ENCODE measurements around the gene FAM20C.

Gene FAM20C

DNA sequence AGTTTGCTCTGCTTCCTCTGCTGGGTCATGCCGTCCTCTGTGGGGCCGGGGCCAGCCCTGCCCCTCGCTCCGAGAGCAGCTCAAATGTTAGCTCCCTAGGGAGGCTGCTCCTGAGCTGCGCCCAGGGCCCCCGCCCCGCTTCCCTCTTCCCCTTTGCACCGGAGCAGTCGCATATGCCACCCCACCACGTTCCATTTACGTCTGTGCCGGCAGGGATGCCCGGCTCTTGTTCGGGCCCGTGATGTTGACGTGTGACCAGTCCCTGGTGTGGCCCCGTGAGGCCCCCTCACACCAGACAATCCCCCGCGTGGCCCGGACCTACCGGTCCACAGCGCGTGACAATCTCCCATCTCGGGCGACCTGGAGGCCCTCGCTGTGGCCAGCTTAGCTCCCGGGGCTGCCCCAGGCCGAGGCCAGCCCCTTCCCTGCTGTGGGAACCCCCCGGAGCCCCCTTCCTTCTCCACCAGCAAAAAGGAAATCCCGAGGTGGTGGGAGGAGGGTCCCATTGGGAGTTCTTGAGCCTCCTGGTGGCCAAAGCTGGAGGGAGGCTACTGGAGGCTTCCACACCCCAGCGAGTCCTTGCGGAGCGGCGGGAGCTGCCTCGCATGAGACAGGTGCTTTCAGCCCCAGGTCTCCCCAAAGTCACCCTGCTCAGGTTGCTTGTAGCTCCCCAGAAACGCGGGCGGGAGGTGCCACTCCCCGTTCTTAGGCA, 15.2 kb downstream of the FAM20C start:
- DNase-seq (ENCODE audit: extremely low read depth in 1 of 2, low read depth in 1 of 2), result no peak

DNA sequence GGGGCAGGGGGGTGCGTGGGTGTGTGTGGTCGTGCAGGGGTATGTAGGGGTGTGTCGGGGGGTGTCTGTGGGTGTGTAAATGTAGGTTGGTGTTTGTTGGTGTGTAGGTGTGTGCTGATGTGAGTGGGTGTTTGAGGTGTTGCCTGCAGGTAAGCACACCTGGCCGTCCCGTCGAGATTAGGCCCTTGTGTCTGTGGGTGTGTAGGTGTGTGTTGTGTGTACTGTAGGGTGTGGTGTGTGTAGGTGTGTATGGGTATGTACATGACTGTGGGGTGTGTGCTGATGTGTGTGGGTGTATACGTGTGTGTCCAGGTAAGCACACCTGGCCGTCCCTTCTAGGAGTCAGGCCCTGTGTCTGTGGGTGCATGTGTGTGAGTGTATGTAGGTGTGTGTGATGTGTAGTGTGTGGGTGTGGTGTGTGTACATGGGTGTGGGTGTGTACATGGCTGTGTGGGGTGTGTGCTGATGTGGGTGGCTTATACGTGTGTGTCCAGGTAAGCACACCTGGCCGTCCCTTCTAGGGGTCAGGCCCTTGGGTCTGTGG, 15.8 kb downstream of the FAM20C start:
- no peak for DNase-seq (ENCODE audit: extremely low read depth in 1 of 2, low read depth in 1 of 2)

DNA sequence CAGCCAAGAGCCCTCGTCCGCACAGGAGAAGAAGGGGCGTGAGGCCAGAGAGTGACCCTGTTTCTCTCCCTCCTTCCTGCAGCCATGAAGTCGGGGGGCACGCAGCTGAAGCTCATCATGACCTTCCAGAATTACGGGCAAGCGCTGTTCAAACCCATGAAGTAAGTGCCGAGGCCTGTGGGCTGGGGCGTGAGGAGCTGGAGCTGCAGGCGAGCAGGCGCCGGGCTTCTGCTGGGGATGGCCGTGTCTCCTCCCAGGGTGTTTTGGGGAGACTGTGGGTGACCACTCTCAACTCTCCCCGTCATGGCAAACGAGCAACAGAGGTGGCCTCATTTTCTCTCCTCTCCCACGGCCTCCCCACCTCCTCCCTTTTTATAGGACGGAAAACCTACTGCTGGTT, 16.4 kb downstream of the FAM20C start:
- DNase-seq (ENCODE audit: extremely low read depth in 1 of 2, low read depth in 1 of 2), result no peak

DNA sequence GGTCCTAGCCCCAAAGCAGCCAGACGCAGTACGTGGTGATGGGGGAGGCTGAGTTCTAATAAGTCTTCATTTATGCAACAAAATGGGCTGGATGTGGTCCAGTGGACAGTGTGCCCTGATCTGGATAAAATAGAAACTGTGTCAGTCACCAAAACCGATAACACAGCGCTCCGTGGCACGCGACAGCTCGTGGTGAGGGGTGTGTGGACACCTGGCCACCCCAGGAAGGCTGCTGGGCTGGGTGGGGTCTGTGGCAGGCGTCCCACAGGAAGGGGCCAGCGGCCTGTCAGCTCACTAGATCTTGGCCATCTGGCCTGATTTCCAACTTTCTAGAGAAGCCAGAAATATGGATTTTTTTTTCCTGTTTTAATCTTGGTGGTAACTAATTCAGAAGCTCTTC, 17.0 kb downstream of the FAM20C start:
- no peak for DNase-seq (ENCODE audit: extremely low read depth in 1 of 2, low read depth in 1 of 2)

DNA sequence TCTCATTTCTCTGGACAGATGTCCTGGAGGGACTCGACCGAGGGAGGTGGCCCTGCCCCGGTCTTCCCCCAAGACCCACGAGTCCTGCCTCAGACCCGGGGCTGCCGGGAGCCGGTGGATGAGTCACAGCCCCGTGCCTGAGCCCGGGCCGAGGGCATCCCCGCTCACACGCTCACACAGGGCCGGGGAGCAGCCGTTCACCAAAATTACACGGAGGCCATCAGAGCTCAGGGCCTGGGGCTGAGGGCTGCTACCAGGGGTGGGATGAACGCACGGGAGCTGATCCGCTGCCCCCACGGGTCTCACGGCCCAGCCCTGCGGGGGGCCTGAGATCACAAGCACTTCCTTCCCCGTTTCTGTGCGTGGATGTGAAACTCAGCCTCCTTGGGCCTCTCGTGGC, 17.5 kb downstream of the FAM20C start:
- no peak for DNase-seq (ENCODE audit: extremely low read depth in 1 of 2, low read depth in 1 of 2)

DNA sequence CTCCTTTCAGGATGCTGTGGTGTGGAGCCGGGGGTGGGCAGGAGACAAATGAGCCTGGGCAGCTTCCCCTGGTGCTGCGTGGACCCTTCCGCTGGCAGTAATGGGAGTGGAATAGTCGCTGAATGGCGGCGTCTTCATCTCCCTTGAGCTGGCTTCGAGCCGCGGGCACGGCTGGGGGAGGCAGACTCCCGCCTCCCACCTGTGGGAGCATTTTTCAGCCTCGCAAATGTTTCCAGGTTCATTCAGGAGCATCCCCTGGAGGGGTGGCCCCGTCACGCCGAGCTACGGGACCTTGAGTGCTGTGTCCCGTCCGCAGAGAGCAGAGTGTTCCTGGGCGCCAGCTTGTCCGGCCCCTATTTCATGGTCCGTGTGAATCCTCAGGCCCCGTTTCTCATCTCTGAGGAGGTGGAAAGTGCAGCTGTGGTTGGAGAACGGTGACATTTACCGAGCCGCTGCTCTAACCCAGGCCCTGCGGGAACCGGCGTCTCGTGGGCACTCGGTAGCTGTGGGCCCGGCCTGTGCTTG, 18.1 kb downstream of the FAM20C start:
- no peak for DNase-seq (ENCODE audit: extremely low read depth in 1 of 2, low read depth in 1 of 2)

DNA sequence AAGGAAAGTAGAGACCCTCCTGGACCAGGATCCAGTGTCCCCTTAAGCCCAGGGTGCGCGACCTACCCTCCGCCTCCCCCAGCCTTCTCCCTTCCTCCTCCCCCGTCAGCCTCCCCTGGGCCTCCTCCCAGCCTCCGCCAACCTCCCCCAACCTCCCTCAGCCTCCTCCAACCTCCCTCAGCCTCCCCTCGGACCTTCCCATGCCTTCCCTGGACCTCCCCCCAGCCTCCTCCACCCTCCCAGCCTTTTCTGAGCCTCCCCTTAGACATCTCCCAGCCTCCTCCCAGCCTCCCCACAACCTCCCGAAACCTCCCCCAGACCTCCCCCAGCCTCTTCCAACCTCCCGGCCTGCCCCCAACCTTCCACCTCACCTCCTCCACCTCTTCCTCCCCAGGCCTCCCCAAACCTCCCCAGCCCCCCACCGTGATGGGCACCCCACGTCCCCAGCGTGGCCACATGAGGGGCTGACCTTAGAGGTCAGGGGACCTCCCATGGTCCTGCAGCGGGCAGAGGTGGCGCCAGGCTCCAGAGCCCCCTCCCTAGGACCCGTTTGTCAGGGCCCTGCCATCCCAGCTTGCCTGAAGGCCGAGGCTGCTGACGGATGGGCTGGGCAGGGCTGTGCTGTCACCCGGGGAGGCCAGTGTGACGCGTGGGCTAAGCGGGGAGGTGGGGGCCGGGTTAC, 18.8 kb downstream of the FAM20C start:
- no peak for DNase-seq (ENCODE audit: extremely low read depth in 1 of 2, low read depth in 1 of 2)

DNA sequence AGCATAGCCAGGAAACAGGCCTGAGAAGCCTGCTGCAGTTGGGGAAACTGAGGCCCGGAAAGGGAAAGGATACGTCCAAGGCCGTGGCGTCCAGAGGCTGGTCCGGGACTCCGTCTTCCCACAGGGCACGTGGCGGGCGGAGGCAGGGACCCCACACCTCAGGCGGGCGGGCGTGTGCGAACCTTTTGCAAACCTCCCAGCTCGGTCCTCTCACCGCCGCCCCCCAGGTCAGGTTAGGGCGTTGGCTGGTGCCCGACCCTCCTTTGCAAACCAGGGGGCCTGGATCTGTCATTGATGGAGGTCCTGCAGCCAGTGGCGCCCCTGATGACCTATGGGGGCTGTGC, 19.3 kb downstream of the FAM20C start:
- no peak for DNase-seq (ENCODE audit: extremely low read depth in 1 of 2, low read depth in 1 of 2)

DNA sequence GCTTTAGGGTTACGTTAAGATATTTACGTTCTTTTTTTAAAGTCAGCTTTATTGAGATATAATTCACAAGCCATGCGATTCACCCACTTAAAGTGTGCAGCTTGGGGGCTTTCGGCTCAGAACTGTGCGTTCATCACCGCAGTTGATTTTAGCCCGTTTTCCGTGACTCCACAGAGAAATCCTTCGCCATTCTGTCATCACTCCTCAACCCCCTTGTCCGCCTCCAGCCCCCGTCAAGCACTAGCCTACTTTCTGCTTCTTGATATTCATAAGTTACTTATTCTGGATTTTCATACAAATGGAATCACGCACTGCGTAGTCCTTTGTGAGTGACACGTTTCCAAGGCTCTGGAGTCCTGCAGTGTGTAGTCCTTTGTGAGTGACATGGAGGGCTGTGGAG, 20.4 kb downstream of the FAM20C start:
- DNase-seq (ENCODE audit: extremely low read depth in 1 of 2, low read depth in 1 of 2), result no peak

DNA sequence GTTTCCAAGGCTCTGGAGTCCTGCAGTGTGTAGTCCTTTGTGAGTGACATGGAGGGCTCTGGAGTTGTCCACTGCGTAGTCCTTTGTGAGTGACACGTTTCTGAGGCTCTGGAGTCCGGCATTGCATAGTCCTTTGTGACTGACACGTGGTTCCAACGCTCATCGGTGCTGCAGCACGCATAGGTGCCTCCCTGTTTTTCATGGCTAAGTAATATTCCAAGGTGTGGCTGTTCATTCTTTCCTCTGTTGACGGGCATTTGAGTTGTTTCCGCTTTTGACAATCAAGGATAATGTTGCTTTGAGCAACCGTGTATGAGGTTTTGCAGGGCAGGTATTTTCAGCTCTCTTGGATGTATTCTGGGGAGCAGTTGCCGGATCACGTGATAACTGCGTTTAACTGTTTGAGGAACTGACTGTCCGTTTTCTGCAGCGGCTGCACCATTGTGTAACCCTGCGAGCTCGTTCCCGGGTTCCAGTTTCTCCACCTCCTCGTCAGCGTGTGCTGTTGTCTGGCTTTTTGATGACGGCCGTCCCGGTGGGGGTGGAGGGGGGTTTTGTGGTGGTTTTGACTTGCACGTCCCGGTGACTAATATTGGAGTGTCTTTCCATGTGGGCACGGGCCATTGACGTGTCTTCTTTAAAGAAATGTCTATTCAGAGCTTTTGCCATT, 21.1 kb downstream of the FAM20C start:
- DNase-seq (ENCODE audit: extremely low read depth in 1 of 2, low read depth in 1 of 2), result no peak

DNA sequence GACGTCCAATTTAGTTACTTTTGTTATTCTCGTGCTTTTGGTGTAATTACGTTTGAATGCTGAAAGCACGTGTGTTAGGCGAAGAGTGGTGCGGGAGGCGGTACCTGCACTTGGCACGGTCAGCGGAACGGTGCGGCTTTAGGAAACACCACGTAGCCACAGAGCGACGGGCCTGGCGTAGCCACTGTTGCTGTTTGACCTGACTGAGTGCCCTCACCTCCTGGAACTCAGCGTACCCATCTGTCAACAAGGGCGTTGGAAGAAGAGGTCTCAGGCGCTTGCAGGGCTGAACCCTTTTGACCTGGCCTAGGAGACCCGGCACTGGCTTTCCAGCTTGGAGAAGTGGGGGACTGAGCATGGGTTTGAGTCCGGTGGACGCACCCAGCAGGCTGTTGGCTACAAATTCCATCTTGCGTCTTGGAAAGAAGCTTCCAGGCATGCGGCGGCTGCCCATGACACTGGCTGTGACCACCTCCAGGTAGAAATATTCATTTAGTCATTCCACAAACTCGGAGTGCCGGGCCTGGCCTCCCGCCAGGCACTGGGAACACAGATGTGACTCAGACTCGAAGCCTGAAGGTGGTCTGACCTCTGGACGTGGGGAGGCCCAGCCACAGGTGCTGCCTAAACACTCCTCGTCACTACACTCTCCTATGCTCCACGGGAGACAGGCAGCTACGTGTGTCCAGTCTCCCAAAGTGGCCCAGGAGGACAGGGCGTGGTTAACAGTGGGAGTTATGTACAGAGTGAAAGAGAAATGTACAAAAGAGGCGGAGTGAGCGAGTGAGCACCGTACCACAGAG, 22.2 kb downstream of the FAM20C start:
- DNase-seq (ENCODE audit: extremely low read depth in 1 of 2, low read depth in 1 of 2), result no peak

DNA sequence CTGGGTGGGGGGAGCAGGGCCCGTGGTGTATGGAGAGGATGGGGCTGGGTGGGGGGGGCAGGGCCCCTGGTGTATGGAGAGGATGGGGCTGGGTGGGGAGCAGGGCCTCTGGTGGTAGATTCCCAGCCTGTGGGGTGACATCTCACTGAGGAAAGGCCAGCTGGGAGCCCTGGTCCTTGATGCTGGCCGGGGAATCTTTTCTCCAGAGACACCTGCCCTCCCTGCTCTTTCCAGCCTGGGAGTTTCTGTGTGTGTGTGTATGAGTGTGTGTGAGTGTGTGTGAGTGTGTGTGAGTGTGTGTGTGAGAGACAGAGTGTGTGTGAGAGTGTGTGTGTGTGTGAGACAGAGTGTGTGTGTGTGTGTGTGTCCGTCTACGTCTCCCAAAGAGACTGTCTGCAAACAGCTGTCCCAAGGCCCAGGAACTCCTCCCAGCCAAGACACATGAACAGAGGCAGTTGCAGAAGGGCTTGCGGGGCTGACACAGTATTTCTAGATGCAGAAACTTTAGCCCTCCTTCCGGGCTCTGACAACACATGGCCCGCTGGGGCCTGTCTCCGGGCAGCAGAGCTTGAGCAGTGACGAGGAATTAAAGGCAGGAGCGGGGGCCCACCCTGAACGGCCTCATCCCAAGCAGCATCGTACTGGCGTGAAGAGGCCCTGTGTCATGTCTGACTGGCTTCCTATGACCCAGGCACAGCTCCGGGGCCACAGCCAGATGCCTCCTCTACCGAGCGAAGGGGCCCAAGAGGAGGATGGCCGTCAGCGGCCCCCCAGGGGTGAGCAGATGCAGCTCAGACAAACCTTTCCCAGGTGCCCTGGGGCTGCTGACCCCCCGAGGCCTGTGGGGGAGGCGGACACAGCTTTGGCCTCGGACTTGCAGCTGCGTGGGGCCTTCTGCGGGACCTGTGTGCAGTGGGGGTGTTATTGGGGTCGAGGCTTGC, 24.3 kb downstream of the FAM20C start:
- DNase-seq (ENCODE audit: extremely low read depth in 1 of 2, low read depth in 1 of 2), result no peak

DNA sequence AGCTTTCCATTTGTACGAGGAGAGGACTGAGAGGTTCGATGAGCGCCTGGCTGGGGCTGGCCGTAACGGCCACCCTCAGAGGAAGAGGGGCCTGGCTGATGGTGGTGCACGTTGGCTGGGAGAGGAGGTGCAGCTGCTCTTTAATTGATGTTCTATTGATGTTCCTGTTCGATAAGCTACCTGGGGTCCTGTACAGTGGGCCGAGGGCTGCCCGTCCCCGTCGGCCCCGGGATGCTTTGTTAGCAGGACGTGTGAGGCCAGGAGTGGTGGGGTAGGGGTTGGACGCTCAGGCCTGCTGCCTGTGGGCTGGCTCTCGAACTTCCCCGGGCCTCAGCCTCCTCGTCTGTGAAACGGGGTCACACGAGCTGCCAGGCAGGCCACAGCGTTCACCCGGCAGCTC, 25.4 kb downstream of the FAM20C start:
- no peak for DNase-seq (ENCODE audit: extremely low read depth in 1 of 2, low read depth in 1 of 2)

DNA sequence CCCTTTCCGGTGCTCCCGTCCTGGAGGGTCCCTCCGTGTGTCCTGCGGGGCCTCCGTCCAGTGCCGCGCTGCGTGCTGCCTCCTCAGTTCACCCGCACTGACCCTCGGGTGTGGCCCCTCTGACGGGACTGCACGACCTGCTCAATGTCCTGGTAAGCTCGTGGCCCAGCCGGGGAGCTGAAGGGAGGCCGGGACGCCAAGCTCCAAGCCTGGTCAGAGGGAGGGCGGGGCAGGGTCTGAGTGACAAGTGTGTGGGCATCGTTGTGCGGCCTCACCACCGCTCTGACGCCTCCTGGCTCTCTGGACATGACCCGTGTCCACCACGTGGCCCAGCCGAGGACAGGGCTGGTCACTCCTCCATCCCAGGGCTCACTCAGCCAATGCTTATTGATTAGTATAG, 25.9 kb downstream of the FAM20C start:
- no peak for DNase-seq (ENCODE audit: extremely low read depth in 1 of 2, low read depth in 1 of 2)

DNA sequence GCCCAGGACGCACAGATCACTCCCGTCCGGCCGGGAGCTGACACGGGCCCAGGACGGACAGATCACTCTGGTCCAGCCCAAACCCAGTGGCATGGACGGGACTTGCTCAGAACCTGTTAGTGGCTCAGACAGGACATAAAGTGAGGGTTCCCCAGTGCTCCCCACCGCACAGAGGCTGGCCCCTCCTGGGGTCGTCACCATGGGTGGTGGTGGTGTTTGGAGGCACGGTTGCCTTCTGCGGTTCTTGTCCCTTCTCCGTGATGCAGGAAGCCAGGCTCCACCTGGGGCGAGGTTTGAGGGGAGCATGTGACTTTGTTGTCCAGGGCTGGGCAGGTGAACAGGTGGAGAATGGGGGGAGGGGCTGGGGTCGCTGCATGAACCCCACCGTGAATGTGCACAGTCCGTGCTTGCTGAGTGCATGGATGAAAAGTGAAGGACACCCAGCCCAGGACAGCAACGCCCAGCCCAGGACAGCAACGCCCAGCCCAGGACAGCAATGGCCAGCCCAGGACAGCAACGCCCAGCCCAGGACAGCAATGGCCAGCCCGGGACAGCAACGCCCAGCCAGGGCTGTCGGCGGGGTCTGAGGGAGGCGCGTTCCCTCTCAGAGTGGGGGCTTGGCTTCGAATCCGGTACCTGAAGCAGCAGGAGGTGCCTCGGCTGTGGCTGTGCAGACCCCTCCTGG, 26.7 kb downstream of the FAM20C start:
- no peak for DNase-seq (ENCODE audit: extremely low read depth in 1 of 2, low read depth in 1 of 2)

DNA sequence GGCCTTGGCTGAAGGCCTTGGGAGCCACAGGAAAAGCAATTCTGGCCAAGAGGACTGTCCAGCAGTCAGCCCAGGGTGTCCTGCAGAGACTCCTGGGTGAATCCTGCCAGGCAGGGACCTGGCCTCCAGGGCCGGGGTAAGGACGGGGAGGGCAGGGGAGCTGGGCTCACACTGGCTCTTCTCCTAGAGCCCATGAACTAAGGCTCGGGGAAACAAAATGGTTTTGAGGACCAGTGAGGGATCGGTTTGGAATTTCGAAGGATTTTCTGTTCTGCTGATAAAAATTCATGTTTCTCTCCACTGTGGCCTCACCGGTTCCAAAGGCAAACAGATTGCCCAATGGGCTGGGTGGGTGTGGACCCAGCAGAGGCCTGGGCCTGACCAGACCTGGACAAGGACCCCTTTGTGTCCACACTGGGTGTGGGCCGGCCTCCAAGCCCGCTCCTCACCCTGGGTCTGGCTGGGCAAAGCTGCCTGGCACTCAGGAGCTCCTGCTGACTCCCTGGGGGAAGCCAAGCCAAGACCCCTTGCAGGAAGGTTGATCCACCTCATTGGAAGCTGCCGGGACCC, 27.3 kb downstream of the FAM20C start:
- no peak for DNase-seq (ENCODE audit: extremely low read depth in 1 of 2, low read depth in 1 of 2)

DNA sequence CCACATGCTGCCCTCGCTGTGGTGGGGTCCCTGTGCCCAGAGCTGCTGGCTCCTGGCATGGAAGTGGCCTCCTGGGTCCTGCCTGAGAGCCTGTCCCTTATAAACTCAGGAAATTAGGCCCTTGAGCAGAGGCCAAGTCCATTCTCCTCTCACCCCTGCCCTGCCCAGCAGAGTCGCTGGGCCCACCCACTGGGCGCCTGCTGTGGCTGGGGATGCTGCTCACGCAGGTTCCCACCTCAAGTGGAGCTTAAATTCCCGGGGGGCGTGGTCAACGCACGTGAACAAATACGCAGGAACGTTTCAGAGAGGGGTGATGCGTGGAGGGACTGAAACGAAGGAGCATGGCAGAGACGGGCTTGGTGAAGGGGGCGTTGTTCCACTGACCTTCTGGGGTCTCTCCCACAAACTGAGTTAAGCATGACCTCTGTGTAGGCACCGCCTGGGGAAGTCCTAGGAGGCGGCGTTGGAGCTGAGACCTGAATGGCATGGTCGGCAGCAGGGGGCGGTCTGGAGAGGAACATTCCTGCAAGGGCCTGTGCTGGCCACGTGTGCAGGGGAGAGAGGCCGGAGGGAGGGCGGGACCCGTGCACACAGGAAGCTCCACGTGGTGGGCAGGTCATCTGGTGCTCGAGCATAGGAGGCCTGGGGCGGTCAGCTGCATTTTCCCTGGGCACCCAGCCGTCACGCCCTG, 27.9 kb downstream of the FAM20C start:
- DNase-seq (ENCODE audit: extremely low read depth in 1 of 2, low read depth in 1 of 2), result no peak

DNA sequence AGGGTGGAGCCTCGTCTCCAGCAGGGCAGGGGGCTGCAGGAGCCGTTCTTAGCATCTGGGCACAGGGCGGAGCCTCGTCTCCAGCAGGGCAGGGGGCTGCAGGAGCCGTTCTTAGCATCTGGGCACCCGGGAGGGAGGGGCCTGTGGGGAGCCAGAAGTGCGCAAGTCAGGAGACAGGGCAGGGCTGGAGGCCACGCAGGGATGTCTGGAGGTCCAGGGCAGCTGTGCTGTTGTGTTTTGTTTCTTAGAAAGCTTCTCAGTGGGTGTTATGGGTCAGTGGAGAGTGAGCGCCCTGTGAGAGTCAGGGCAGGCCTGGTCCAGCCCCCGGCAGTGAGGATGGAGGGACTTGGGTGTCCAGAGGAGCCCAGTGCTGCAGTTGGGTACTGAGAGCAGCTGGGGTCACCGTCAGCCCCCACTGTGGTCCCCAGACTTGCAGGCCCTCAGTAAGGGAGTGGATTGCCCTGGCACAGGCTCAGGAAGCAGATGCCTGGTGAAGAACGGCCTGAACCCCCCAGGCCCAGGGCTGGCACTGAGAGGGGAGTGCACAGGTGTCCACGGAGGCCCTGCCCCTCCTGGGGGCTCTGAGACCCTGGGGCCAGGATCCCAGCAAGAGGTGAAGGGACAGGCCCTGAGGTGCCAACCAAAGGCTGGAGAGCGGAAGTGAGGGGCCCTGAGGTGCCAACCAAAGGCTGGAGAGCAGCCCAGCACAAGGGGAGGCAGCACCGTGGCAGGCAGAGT, 29.8 kb downstream of the FAM20C start:
- no peak for DNase-seq (ENCODE audit: extremely low read depth in 1 of 2, low read depth in 1 of 2)

All from stimulated activated CD8-positive, alpha-beta memory T cell treated with anti-CD3 and anti-CD28 coated beads, Interleukin-7, amount 100 ng/mL, for 48 hours (primary cell).